Naive B cell (primary cell): ENCODE data around the gene RALB. TPM values are rescaled to one million over a fixed set of nuclear protein-coding genes. Genes with fewer than 3 reads are reported as not detected.

Experiments used
- ATAC-seq, 2 donors: fragments of 150-1000 bp; cut with Tn5 transposase; 2 replicates each; pipeline ENCODE4 v1.10.0; 2021; ENCODE audit warnings: low read depth in 2 of 2, mild to moderate bottlenecking in 2 of 2, moderate library complexity in 2 of 2
- DNase-seq: peaks from one replicate; pipeline ENCODE4 v3.0.0; 2022
- H3K27ac Mint-ChIP-seq, 6 donors: one replicate each; pipeline ENCODE4 v1.8.0; 2020 to 2022; ENCODE audit warnings: mild to moderate bottlenecking in 6 of 6, mixed read lengths in 6 of 6, moderate library complexity in 5 of 6, inconsistent platforms in 2 of 6
- H3K27me3 Mint-ChIP-seq, 3 donors: one replicate each; pipeline ENCODE4 v1.8.0; 2021 to 2022; ENCODE audit warnings: mixed read lengths in 3 of 3, mild to moderate bottlenecking in 1 of 3
- H3K36me3 Mint-ChIP-seq, 2 donors: one replicate each; pipeline ENCODE4 v1.8.0; 2020 to 2022; ENCODE audit warnings: mixed read lengths in 2 of 2, inconsistent platforms in 1 of 2, mild to moderate bottlenecking in 1 of 2
- H3K4me1 Mint-ChIP-seq, 3 donors: one replicate each; pipeline ENCODE4 v1.8.0; 2020 to 2022; ENCODE audit warnings: mixed read lengths in 3 of 3, inconsistent platforms in 1 of 3, mild to moderate bottlenecking in 1 of 3, moderate library complexity in 1 of 3
- H3K4me3 Mint-ChIP-seq, 8 donors: one replicate each; pipeline ENCODE4 v1.8.0; 2020 to 2022; ENCODE audit warnings: mild to moderate bottlenecking in 8 of 8, mixed read lengths in 8 of 8, moderate library complexity in 8 of 8, inconsistent platforms in 2 of 8
- H3K9me3 Mint-ChIP-seq, 7 donors: one replicate each; pipeline ENCODE4 v1.8.0; 2020 to 2022; ENCODE audit warnings: mixed read lengths in 7 of 7, mild to moderate bottlenecking in 5 of 7, inconsistent platforms in 2 of 7, moderate library complexity in 1 of 7
- polyA plus RNA-seq, 6 donors: library from polyadenylated mRNA; unstranded; fragments of 300-500 nt; fragmentation: Illumina TruSeq; gene quantifications; one replicate each; pipeline ENCODE4 v1.2.3, GENCODE V29; 2021; ENCODE audit warnings: low read depth in 6 of 6

The RALB gene
- polyA plus RNA-seq, 6 donors from 2014 or later, result 84.0 to 121 (median 97.0) TPM

- ATAC-seq (no peak), DNase-seq (no peak)
- Mint-ChIP-seq H3K4me1 (peaks cover 3 to 11% (median 5%) of the 10 kb centered on the region in 3 donors), H3K4me3 (peak overlapping the region in 1 of 8 donors; percentile 22), H3K27ac (no peak overlapping the region), H3K36me3 (peaks cover 0 to 9% of the 10 kb centered on the region in 2 donors), H3K9me3 (no peaks in the 10 kb centered on the region), H3K27me3 (peaks cover 0 to 39% (median 36%) of the 10 kb centered on the region in 3 donors)
Measured at GRCh38 chr2:120323214-120323613, 70.6 kb downstream of the RALB start.

DNA sequence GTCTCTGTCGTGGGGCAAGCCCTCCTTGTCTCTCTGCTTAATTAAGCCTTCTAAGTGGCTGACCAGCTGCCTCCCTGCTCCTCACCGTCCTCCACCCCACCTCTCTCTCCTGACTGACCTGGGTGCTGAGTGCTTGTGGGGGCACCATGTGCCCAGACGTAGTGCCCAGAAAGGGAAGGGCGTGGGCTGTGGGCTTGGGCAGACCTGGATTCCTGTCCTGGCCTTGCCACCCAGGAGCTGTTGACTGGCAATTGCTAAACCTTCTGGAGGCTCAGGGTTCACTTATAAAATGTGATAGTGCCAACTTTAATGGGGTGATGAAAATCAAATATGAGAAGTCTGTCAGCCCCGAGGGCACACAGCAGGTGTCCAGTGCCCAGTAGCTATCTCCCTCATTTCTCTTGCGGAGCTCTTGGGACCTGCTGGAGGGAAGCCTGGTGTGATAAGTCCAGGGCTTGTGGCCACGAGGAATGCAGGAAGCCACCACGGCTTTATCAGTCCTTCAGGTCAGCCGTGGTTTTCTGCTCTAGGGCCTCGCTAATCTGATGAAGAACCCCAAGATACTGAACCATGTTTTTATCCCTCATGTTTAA is 71.3 kb downstream of the RALB start:
- Mint-ChIP-seq H3K9me3 (no peaks in the 10 kb centered on the region), H3K27me3 (peaks cover 5 to 39% (median 35%) of the 10 kb centered on the region in 3 donors), H3K4me3 (peak overlapping the region in 1 of 8 donors; percentile 31), H3K36me3 (peaks cover 0 to 9% of the 10 kb centered on the region in 2 donors), H3K27ac (peak overlapping the region in 1 of 6 donors; percentile 36), H3K4me1 (peaks cover 3 to 11% (median 5%) of the 10 kb centered on the region in 3 donors)
- ATAC-seq (no peak), DNase-seq (no peak)

DNA sequence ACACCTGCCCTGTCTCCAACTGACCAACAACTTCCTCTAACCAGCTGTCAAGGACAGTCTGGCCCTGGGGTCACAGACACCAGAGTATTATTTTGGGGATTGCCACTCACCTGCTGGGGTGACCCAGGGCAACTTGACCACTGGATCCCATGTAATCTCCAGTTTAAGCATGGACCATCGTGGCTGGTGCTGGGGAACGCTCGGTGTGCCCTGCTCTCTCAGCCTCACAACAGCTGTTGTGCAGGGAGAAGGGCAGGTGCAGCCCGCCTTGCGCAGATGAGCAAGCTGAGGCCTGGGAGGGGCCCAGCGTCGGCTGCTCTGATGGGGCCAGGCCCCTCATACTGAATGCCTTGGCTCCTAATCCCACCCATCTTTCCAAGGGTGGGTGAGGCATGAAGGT is 72.3 kb downstream of the RALB start:
- no peak overlapping the region for H3K4me3 Mint-ChIP-seq
- H3K9me3 Mint-ChIP-seq, result no peaks in the 10 kb centered on the region
- H3K4me1 Mint-ChIP-seq, result peaks cover 3 to 11% (median 5%) of the 10 kb centered on the region in 3 donors
- H3K27me3 Mint-ChIP-seq, result peaks cover 9 to 39% (median 38%) of the 10 kb centered on the region in 3 donors
- ATAC-seq (no peak), DNase-seq (no peak)
- peaks cover 0 to 9% of the 10 kb centered on the region in 2 donors for H3K36me3 Mint-ChIP-seq
- no peak overlapping the region for H3K27ac Mint-ChIP-seq

DNA sequence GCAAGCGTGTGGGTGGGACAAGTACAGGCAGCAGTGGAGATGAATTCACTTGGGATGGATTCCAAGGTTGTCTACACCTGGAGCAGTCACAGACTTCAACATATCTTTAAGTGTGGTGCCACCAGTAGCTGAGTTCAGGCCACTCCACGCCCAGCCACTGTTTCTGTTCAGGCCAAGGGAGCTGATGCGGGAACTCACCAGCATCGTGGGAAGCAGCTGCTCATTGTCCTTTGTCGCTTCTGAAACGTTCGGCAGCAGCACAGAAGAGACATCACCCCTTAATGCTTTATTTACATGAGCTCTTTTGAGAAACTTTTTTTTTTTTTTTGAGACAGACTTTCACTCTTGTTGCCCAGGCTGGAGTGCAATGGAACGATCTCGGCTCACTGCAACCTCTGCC is 73.4 kb downstream of the RALB start:
- no peak overlapping the region for H3K4me3 Mint-ChIP-seq
- H3K27ac Mint-ChIP-seq, result no peak overlapping the region
- H3K36me3 Mint-ChIP-seq, result peaks cover 0 to 9% of the 10 kb centered on the region in 2 donors
- peaks cover 4 to 11% (median 5%) of the 10 kb centered on the region in 3 donors for H3K4me1 Mint-ChIP-seq
- DNase-seq, result no peak
- no peak for ATAC-seq
- H3K27me3 Mint-ChIP-seq, result peaks cover 16 to 48% (median 47%) of the 10 kb centered on the region in 3 donors
- H3K9me3 Mint-ChIP-seq, result no peaks in the 10 kb centered on the region

DNA sequence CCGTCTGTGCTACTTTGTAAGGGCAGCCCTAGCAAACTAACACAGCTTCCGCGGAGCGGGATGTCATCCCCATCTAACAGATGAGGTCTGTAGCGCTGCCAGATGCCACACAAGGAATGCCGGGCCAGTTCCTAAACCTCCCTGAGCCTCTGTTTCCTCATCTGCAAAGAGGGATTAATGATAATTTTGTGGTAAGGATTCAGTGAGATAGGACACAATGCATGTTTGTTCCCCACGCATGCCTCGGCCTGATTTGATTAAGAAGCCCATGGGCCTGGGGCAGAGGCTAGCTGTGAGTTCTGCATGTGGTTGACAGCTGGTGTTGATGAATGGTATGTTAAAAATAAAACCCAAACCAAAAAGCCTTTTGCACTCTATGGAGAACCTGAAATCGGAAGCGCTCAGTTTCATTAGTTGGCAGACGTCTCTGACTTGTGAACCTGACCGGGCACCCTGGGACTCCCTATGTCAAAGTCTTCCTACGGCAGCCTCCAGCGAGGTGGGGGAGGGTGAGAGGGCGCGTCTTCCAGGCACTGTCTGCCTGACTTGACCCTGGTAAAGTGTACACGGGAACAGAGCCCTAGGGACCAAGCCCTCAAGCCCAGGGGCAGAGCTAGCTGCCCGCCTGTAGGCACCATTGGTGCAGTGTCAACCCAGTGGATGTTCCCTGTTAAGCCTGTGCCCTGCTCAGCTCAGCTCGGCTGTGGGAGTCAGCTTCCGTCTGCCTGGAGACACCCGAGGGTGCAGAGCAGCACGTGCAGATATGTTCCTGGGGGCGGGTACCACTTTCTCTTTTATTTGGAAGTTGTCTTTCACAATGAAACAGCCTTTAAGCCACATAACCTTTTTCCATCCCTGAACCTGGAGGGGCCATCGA is 78.5 kb downstream of the RALB start:
- Mint-ChIP-seq H3K36me3 (peaks cover 6 to 7% of the 10 kb centered on the region in 2 donors), H3K4me3 (no peak overlapping the region), H3K27me3 (peaks cover 28 to 72% (median 69%) of the 10 kb centered on the region in 3 donors), H3K4me1 (peaks cover 5 to 11% (median 7%) of the 10 kb centered on the region in 3 donors), H3K9me3 (peaks cover 0 to 11% (median 4%) of the 10 kb centered on the region in 7 donors), H3K27ac (no peak overlapping the region)
- ATAC-seq, result no peak
- no peak for DNase-seq

GRCh38 chr2:120331903-120332302 is 79.3 kb downstream of the RALB start:
- H3K4me3 Mint-ChIP-seq, result no peak overlapping the region
- H3K27me3 Mint-ChIP-seq, result peaks cover 29 to 77% (median 73%) of the 10 kb centered on the region in 3 donors
- H3K27ac Mint-ChIP-seq, result no peak overlapping the region
- H3K36me3 Mint-ChIP-seq, result peaks cover 6 to 9% of the 10 kb centered on the region in 2 donors
- peaks cover 0 to 11% (median 4%) of the 10 kb centered on the region in 7 donors for H3K9me3 Mint-ChIP-seq
- no peak for DNase-seq
- peaks cover 4 to 8% (median 6%) of the 10 kb centered on the region in 3 donors for H3K4me1 Mint-ChIP-seq
- ATAC-seq, result no peak

DNA sequence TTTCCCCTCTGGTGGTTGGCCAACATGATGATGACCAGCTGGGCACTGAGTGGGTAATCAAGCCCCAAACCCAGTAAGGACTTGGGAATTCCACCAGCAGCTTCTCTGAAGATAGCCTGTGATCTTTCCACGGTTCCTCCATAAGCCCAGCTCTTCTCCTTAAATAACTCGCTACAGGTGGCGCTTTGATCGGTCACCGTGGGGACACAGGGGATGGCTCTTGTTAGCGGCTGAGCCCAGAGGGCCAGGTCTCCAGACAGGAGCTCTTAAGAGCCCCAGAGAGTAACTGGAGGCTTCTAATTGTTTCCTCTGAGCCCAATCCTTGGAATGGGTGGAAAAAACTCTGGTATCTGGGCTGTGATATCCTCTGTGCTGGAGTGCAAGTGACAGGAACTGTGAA is 79.7 kb downstream of the RALB start:
- DNase-seq (no peak), ATAC-seq (no peak)
- Mint-ChIP-seq H3K27me3 (peaks cover 31 to 77% (median 73%) of the 10 kb centered on the region in 3 donors), H3K36me3 (peaks cover 6 to 14% of the 10 kb centered on the region in 2 donors), H3K27ac (peak overlapping the region in 2 of 6 donors; percentile 10 to 82), H3K4me1 (peaks cover 0 to 3% (median 3%) of the 10 kb centered on the region in 3 donors), H3K9me3 (peaks cover 0 to 11% (median 4%) of the 10 kb centered on the region in 7 donors), H3K4me3 (no peak overlapping the region)

DNA sequence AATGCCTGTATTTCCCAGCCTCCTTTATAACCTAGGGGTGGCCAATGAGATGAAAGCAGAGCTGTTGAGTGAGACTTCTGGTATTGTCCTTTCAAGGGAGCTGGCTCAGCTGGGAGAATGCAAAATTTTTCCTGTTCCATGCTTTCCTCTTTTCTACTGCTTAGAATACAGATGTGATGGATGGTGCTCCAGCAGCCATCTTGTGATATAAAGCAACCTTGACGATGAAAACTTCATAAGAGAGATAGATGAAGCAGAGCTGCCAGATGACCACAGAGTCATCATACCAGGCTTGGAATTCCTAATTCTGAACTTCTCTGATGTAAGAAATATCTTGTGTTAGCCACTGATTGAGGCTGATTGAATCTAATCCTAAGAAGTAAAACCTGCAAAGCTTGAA is 81.4 kb downstream of the RALB start:
- peaks cover 40 to 79% (median 78%) of the 10 kb centered on the region in 3 donors for H3K27me3 Mint-ChIP-seq
- H3K4me3 Mint-ChIP-seq, result no peak overlapping the region
- ATAC-seq, result no peak
- H3K36me3 Mint-ChIP-seq, result peaks cover 6 to 16% of the 10 kb centered on the region in 2 donors
- H3K9me3 Mint-ChIP-seq, result peaks cover 0 to 11% (median 4%) of the 10 kb centered on the region in 7 donors
- peaks cover 0 to 3% (median 0%) of the 10 kb centered on the region in 3 donors for H3K4me1 Mint-ChIP-seq
- no peak for DNase-seq
- H3K27ac Mint-ChIP-seq, result no peak overlapping the region

- peaks cover 42 to 87% (median 81%) of the 10 kb centered on the region in 3 donors for H3K27me3 Mint-ChIP-seq
- DNase-seq (no peak), ATAC-seq (no peak)
- no peak overlapping the region for H3K4me3 Mint-ChIP-seq
- H3K36me3 Mint-ChIP-seq, result peaks cover 6 to 16% of the 10 kb centered on the region in 2 donors
- H3K9me3 Mint-ChIP-seq, result peaks cover 0 to 11% (median 4%) of the 10 kb centered on the region in 7 donors
- H3K27ac Mint-ChIP-seq, result no peak overlapping the region
- H3K4me1 Mint-ChIP-seq, result no peaks in the 10 kb centered on the region
Measured at GRCh38 chr2:120336749-120337148, 84.1 kb downstream of the RALB start.

DNA sequence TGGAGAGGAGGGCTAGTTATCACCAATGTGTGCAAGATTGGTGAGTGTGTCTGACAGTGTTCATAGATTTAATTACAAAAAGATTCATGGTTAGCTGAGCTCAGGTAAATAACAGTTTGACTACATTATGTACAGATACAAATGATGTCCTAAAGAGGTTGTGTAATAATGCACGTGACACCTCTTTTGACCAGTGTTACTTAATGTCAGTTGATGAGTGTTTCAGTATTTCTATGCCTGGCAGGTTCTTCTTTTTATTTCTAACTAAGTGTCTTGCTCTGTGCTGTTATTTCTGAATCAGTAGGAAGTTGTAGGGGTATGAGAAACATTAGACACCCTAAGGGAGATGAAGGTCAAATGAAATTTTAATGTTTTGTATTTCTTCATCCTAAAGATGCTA is 85.4 kb downstream of the RALB start:
- Mint-ChIP-seq H3K27me3 (peaks cover 53 to 87% (median 82%) of the 10 kb centered on the region in 3 donors), H3K4me3 (no peak overlapping the region), H3K4me1 (peaks cover 4 to 7% (median 5%) of the 10 kb centered on the region in 3 donors), H3K27ac (no peak overlapping the region), H3K36me3 (peaks cover 4 to 16% of the 10 kb centered on the region in 2 donors), H3K9me3 (peaks cover 0 to 11% (median 4%) of the 10 kb centered on the region in 7 donors)
- DNase-seq (no peak), ATAC-seq (no peak)

GRCh38 chr2:120341977-120342376 is 89.3 kb downstream of the RALB start:
- Mint-ChIP-seq H3K27ac (no peak overlapping the region), H3K36me3 (peaks cover 0 to 6% of the 10 kb centered on the region in 2 donors), H3K9me3 (no peaks in the 10 kb centered on the region), H3K4me3 (peak overlapping the region in 2 of 8 donors; percentile 55 to 57), H3K27me3 (peaks cover 52 to 68% (median 55%) of the 10 kb centered on the region in 3 donors), H3K4me1 (peaks cover 10 to 19% (median 15%) of the 10 kb centered on the region in 3 donors)
- ATAC-seq, result no peak
- no peak for DNase-seq

DNA sequence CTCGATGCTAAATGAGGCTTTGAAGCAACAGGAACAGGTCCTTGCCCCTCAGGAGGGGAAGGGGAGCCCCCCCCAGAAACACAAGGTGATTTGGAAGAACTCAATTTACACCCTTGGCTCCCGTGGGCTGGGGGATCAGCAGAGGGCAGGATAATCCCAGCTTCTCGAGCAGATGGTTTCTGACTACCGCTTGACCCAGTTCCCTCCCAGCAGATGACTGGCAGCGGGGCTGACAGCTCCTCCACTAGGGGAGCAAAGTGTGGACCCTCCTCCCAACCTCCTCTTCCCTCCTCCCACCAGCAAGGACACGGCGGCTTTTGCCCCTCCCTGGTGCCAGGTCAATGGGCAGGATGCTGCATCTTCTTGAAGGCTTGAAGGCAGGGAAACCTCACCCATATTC is 89.8 kb downstream of the RALB start:
- ATAC-seq (no peak), DNase-seq (no peak)
- Mint-ChIP-seq H3K9me3 (no peaks in the 10 kb centered on the region), H3K4me1 (peaks cover 14 to 24% (median 19%) of the 10 kb centered on the region in 3 donors), H3K4me3 (peak overlapping the region in 6 of 8 donors; percentile 35 to 82 (median 76)), H3K36me3 (peaks cover 0 to 2% of the 10 kb centered on the region in 2 donors), H3K27ac (no peak overlapping the region), H3K27me3 (peaks cover 53 to 68% (median 55%) of the 10 kb centered on the region in 3 donors)

- peaks cover 16 to 28% (median 25%) of the 10 kb centered on the region in 3 donors for H3K4me1 Mint-ChIP-seq
- H3K36me3 Mint-ChIP-seq, result no peaks in the 10 kb centered on the region
- H3K27me3 Mint-ChIP-seq, result peaks cover 54 to 69% (median 55%) of the 10 kb centered on the region in 3 donors
- H3K9me3 Mint-ChIP-seq, result no peaks in the 10 kb centered on the region
- no peak for ATAC-seq
- H3K27ac Mint-ChIP-seq, result peak overlapping the region in 1 of 6 donors; percentile 11
- H3K4me3 Mint-ChIP-seq, result peak overlapping the region; percentile 69 to 85 (median 76)
- DNase-seq, result no peak
Measured at GRCh38 chr2:120343100-120343432, 90.4 kb downstream of the RALB start.
